HEK293 (cell line): ENCODE results near the gene STAP2.
A peak's percentile ranks its signal among the peaks of the same experiment; 100 is the strongest.

ENCODE experiments used
- CTCF ChIA-PET: fragments of 350-600 bp; formaldehyde crosslinking; extraction: SDS; loops from one replicate; lab custom pipeline; 2021; ENCODE audit warnings: antibody characterized with exemption; lab: Yijun Ruan, JAX
- POLR2A ChIA-PET: fragments of 300-600 bp; formaldehyde crosslinking; extraction: SDS; loops from one replicate; lab custom pipeline; 2020; ENCODE audit warnings: antibody characterized with exemption, inconsistent platforms; lab: Yijun Ruan, JAX
- H3K27ac ChIP-seq: fragments of 200-500 bp; sonication (Bioruptor generic); 2 replicates; pipeline ENCODE4 v1.5.1; 2014; ENCODE audit warnings: low read depth, low read length, control low read depth, inconsistent platforms; ENCODE audit errors: extremely low read depth
- H3K36me3 ChIP-seq, 2 experiments: fragments of 200-500 bp in 1 of 2; sonication (Bioruptor generic) in 1 of 2; 1 replicate in 1 of 2; 2 replicates in 1 of 2; pipeline ENCODE4 v1.5.1; 2014 to 2017; ENCODE audit warnings: inconsistent platforms in 2 of 2, low read length in 2 of 2; ENCODE audit not compliant: control insufficient read depth in 2 of 2, insufficient read depth in 1 of 2
- H3K4me1 ChIP-seq: fragments of 200-500 bp; sonication (Bioruptor generic); 2 replicates; pipeline ENCODE4 v1.5.1; 2014; ENCODE audit warnings: mild to moderate bottlenecking, low read length, inconsistent platforms; ENCODE audit not compliant: control insufficient read depth, insufficient read depth
- H3K4me3 ChIP-seq: 2 replicates; pipeline ENCODE4 v1.5.1; 2011; ENCODE audit warnings: low read depth, mild to moderate bottlenecking, control low read depth, low read length, moderate library complexity
- H3K9me3 ChIP-seq: fragments of 200-500 bp; sonication (Bioruptor generic); 2 replicates; pipeline ENCODE4 v1.5.1; 2014; ENCODE audit warnings: low read depth, low read length, inconsistent platforms; ENCODE audit not compliant: control insufficient read depth, insufficient read depth
- IKZF3 ChIP-seq: fragments of 450-650 bp; IDR thresholded peaks from 2 replicates; pipeline ENCODE4 v1.5.0; 2018; ENCODE audit warnings: missing biosample characterization, mild to moderate bottlenecking, missing genetic modification characterization, moderate library complexity
- KLF16 ChIP-seq: fragments of 450-650 bp; formaldehyde crosslinking; IDR thresholded peaks from 2 replicates; pipeline ENCODE4 v1.5.1; 2017; ENCODE audit warnings: missing biosample characterization, missing genetic modification characterization
- OSR2 ChIP-seq: fragments of 450-650 bp; formaldehyde crosslinking; IDR thresholded peaks from 2 replicates; pipeline ENCODE4 v1.5.1; 2016; ENCODE audit warnings: missing biosample characterization, missing genetic modification characterization
- OVOL3 ChIP-seq: fragments of 450-650 bp; formaldehyde crosslinking; IDR thresholded peaks from 2 replicates; pipeline ENCODE4 v1.5.1; 2016; ENCODE audit warnings: missing biosample characterization, missing genetic modification characterization
- PRDM1 ChIP-seq: fragments of 450-650 bp; formaldehyde crosslinking; IDR thresholded peaks from 2 replicates; pipeline ENCODE4; 2016; ENCODE audit warnings: missing biosample characterization, missing genetic modification characterization
- PRDM10 ChIP-seq: fragments of 450-650 bp; formaldehyde crosslinking; IDR thresholded peaks from 2 replicates; pipeline ENCODE4 v1.5.1; 2016; ENCODE audit warnings: missing biosample characterization, missing genetic modification characterization
- SCRT1 ChIP-seq: fragments of 450-650 bp; formaldehyde crosslinking; IDR thresholded peaks from 2 replicates; pipeline ENCODE4 v1.5.1; 2016; ENCODE audit warnings: missing biosample characterization, missing genetic modification characterization, borderline replicate concordance
- SP7 ChIP-seq: fragments of 450-650 bp; formaldehyde crosslinking; IDR thresholded peaks from 2 replicates; pipeline ENCODE4 v1.5.1; 2016; ENCODE audit warnings: missing biosample characterization, missing genetic modification characterization
- YY1 ChIP-seq: fragments of 450-650 bp; formaldehyde crosslinking; IDR thresholded peaks from 2 replicates; pipeline ENCODE4 v1.5.1; 2018; ENCODE audit warnings: missing biosample characterization, missing genetic modification characterization
- ZBTB20 ChIP-seq: fragments of 450-650 bp; formaldehyde crosslinking; IDR thresholded peaks from 2 replicates; pipeline ENCODE4 v1.5.1; 2016; ENCODE audit warnings: missing biosample characterization, missing genetic modification characterization
- ZEB2 ChIP-seq: fragments of 450-650 bp; formaldehyde crosslinking; IDR thresholded peaks from 2 replicates; pipeline ENCODE4 v1.5.1; 2016; ENCODE audit warnings: missing biosample characterization, missing genetic modification characterization
- ZIC2 ChIP-seq: fragments of 450-650 bp; formaldehyde crosslinking; IDR thresholded peaks from 2 replicates; pipeline ENCODE4 v1.5.1; 2016; ENCODE audit warnings: missing biosample characterization, missing genetic modification characterization
- ZNF10 ChIP-seq: fragments of 450-650 bp; formaldehyde crosslinking; IDR thresholded peaks from 2 replicates; pipeline ENCODE4 v1.5.1; 2017; ENCODE audit warnings: missing biosample characterization, missing genetic modification characterization
- ZNF175 ChIP-seq: fragments of 450-650 bp; formaldehyde crosslinking; IDR thresholded peaks from 2 replicates; pipeline ENCODE4 v1.5.1; 2016; ENCODE audit warnings: missing biosample characterization, missing genetic modification characterization
- ZNF19 ChIP-seq: fragments of 450-650 bp; formaldehyde crosslinking; IDR thresholded peaks from 2 replicates; pipeline ENCODE4; 2016; ENCODE audit warnings: missing biosample characterization, missing genetic modification characterization, low read depth
- ZNF221 ChIP-seq: fragments of 450-650 bp; formaldehyde crosslinking; IDR thresholded peaks from 2 replicates; pipeline ENCODE4 v1.5.1; 2017; ENCODE audit warnings: missing biosample characterization, missing genetic modification characterization, borderline replicate concordance
- ZNF223 ChIP-seq: fragments of 450-650 bp; formaldehyde crosslinking; IDR thresholded peaks from 2 replicates; pipeline ENCODE4 v1.5.1; 2016; ENCODE audit warnings: missing biosample characterization, missing genetic modification characterization
- ZNF26 ChIP-seq: fragments of 450-650 bp; formaldehyde crosslinking; IDR thresholded peaks from 2 replicates; pipeline ENCODE4 v1.5.1; 2016; ENCODE audit warnings: missing biosample characterization, missing genetic modification characterization
- ZNF311 ChIP-seq: fragments of 450-650 bp; formaldehyde crosslinking; IDR thresholded peaks from 2 replicates; pipeline ENCODE4 v1.5.1; 2017; ENCODE audit warnings: missing biosample characterization, missing genetic modification characterization, borderline replicate concordance
- ZNF404 ChIP-seq: fragments of 450-650 bp; formaldehyde crosslinking; IDR thresholded peaks from 2 replicates; pipeline ENCODE4 v1.5.1; 2017; ENCODE audit warnings: missing biosample characterization, missing genetic modification characterization
- ZNF48 ChIP-seq: fragments of 450-650 bp; formaldehyde crosslinking; IDR thresholded peaks from 2 replicates; pipeline ENCODE4 v1.5.1; 2016; ENCODE audit warnings: missing biosample characterization, missing genetic modification characterization
- ZNF549 ChIP-seq: fragments of 450-650 bp; IDR thresholded peaks from 2 replicates; pipeline ENCODE4 v1.5.1; 2018; ENCODE audit warnings: missing biosample characterization, missing genetic modification characterization, mild to moderate bottlenecking, inconsistent platforms, moderate library complexity
- ZNF555 ChIP-seq: fragments of 450-650 bp; formaldehyde crosslinking; conservative IDR thresholded peaks from 2 replicates; pipeline ENCODE4 v1.5.1; 2017; ENCODE audit warnings: missing biosample characterization, mild to moderate bottlenecking, missing genetic modification characterization, inconsistent platforms
- ZNF558 ChIP-seq: fragments of 450-650 bp; formaldehyde crosslinking; IDR thresholded peaks from 2 replicates; pipeline ENCODE4 v1.5.1; 2016; ENCODE audit warnings: missing biosample characterization, missing genetic modification characterization
- ZNF561 ChIP-seq: fragments of 450-650 bp; IDR thresholded peaks from 2 replicates; pipeline ENCODE4 v1.5.1; 2018; ENCODE audit warnings: missing biosample characterization, missing genetic modification characterization, borderline replicate concordance
- ZNF624 ChIP-seq: fragments of 450-650 bp; formaldehyde crosslinking; IDR thresholded peaks from 2 replicates; pipeline ENCODE4 v1.5.1; 2017; ENCODE audit warnings: missing biosample characterization, missing genetic modification characterization
- ZNF704 ChIP-seq: fragments of 450-650 bp; formaldehyde crosslinking; IDR thresholded peaks from 2 replicates; pipeline ENCODE4 v1.5.1; 2016; ENCODE audit warnings: missing biosample characterization, missing genetic modification characterization
- ZNF785 ChIP-seq: fragments of 450-650 bp; formaldehyde crosslinking; IDR thresholded peaks from 2 replicates; pipeline ENCODE4 v1.5.1; 2016; ENCODE audit warnings: missing biosample characterization, missing genetic modification characterization
- ZNF830 ChIP-seq: fragments of 450-650 bp; IDR thresholded peaks from 2 replicates; pipeline ENCODE4 v1.5.0; 2018; ENCODE audit warnings: missing biosample characterization, missing genetic modification characterization, low read depth, mild to moderate bottlenecking, moderate library complexity
- ZSCAN16 ChIP-seq: fragments of 450-650 bp; formaldehyde crosslinking; IDR thresholded peaks from 2 replicates; pipeline ENCODE4 v1.5.1; 2016; ENCODE audit warnings: missing biosample characterization, missing genetic modification characterization
- ZSCAN4 ChIP-seq: fragments of 450-650 bp; formaldehyde crosslinking; IDR thresholded peaks from 2 replicates; pipeline ENCODE4 v1.5.1; 2017; ENCODE audit warnings: missing biosample characterization, missing genetic modification characterization

STAP2 gene

GRCh38 chr19:4376028-4376670 lies 37.5 kb upstream of the STAP2 start (continued):
- TF ChIP-seq ZSCAN4 (tag by site-specific recombination): no peak
- no peak for TF ChIP-seq ZNF555
- no peak for TF ChIP-seq OVOL3
- TF ChIP-seq PRDM1 (tag by site-specific recombination): no peak
- no peak for TF ChIP-seq ZSCAN16 (tag by site-specific recombination)
- TF ChIP-seq ZNF561 (tag by site-specific recombination): no peak
- TF ChIP-seq ZIC2 (tag by site-specific recombination): 0 out of 2 replicates have a peak, but pooled peaks have one; percentile 5
- TF ChIP-seq ZNF830 (tag by site-specific recombination): no peak
- TF ChIP-seq ZNF26 (tag by site-specific recombination): no peak
- TF ChIP-seq ZNF19 (tag by site-specific recombination): no peak
- TF ChIP-seq SCRT1 (tag by site-specific recombination): no peak
- no peak for TF ChIP-seq ZNF48 (tag by site-specific recombination)
- no peak for TF ChIP-seq ZNF624 (tag by site-specific recombination)
- no peak for TF ChIP-seq ZEB2 (tag by site-specific recombination)
- TF ChIP-seq ZNF175 (tag by site-specific recombination): no peak
- no peak for TF ChIP-seq ZNF704 (tag by site-specific recombination)
- no peak for TF ChIP-seq ZNF311
- no peak for TF ChIP-seq ZNF785
- TF ChIP-seq ZNF404 (tag by site-specific recombination): no peak
- no peak for TF ChIP-seq ZNF221
- TF ChIP-seq KLF16 (tag by site-specific recombination): no peak
- no peak for TF ChIP-seq ZNF558 (tag by site-specific recombination)
- no peak for TF ChIP-seq ZBTB20 (tag by site-specific recombination)
- TF ChIP-seq SP7 (tag by site-specific recombination): 0 out of 2 replicates have a peak, but pooled peaks have one; percentile 1

- Histone ChIP-seq H3K36me3 (peaks cover 0 to 3% of the 10 kb centered on the region in 2 experiments; a peak in 1 of 3 replicates), H3K4me1 (peaks cover 9% of the 10 kb centered on the region), H3K4me3 (no peak overlapping the region), H3K9me3 (no peaks in the 10 kb centered on the region), H3K27ac (no peak overlapping the region; the same call in 1 of the 2 replicates)
- POLR2A ChIA-PET: interaction anchor here (0.6 to 3.8 kb wide), 8 partner anchors 11 to 40 kb away, joined by 3 to 19 read pairs (median 9); partner anchors contain the start of genes CHAF1A, MPND and SH3GL1
- CTCF ChIA-PET: interaction anchor here (0.5 to 5.5 kb wide), 22 partner anchors 9 to 261 kb away, joined by 3 to 40 read pairs (median 4); partner anchors contain the start of genes CHAF1A and SH3GL1
- no peak for TF ChIP-seq IKZF3 (tag by site-specific recombination)
- TF ChIP-seq OSR2 (tag by site-specific recombination): no peak
- TF ChIP-seq PRDM1 (tag by site-specific recombination): peak; percentile 54
- TF ChIP-seq ZNF223 (tag by site-specific recombination): no peak
- TF ChIP-seq PRDM10: peak; percentile 38
- peak; percentile 24; the same call in 1 of the 2 replicates for TF ChIP-seq ZBTB20 (tag by site-specific recombination)
- no peak for TF ChIP-seq ZNF10 (tag by site-specific recombination)
- no peak for TF ChIP-seq YY1 (tag by site-specific recombination)
- TF ChIP-seq ZNF549 (tag by site-specific recombination): no peak
Observed at GRCh38 chr19:4375164-4376027, 36.8 kb upstream of the STAP2 start.
